GM19023 (cell line): Measurements from ENCODE around the gene AGAP1.

Experiments
- ATAC-seq: cut with Tn5 transposase; IDR thresholded peaks from one replicate; pipeline ENCODE4 v1.9.1; 2021; ENCODE audit warnings: mild to moderate bottlenecking, moderate library complexity; ENCODE audit not compliant: unreplicated experiment

The AGAP1 gene

GRCh38 chr2:235626658-235627057, 132.8 kb downstream of the AGAP1 start:
- no peak for ATAC-seq

GRCh38 chr2:235627682-235628081, 133.8 kb downstream of the AGAP1 start:
- ATAC-seq, result no peak

GRCh38 chr2:235630718-235631296, 137.0 kb downstream of the AGAP1 start:
- no peak for ATAC-seq

GRCh38 chr2:235634435-235635158, 140.8 kb downstream of the AGAP1 start:
- ATAC-seq, result no peak

GRCh38 chr2:235636546-235636945, 142.7 kb downstream of the AGAP1 start:
- ATAC-seq, result no peak

GRCh38 chr2:235637896-235638295, 144.1 kb downstream of the AGAP1 start:
- no peak for ATAC-seq

GRCh38 chr2:235638541-235639427, 144.9 kb downstream of the AGAP1 start:
- no peak for ATAC-seq

DNA sequence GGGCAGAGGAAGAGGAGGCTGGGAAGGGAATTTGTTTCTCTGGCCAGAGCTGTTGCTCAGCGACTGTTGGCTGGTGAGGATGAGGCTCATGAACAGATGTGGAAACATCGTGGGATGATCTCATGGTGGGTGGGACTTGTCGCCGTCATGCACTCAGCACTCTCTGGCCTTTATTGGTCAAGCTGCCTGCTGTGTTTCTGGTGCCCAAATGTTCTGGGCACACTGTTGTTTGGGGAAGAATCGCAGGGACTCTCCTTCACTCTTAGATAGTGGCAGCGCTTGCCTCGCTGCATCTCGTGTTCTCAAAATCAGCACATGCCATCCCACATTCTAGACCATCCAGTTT, 145.6 kb downstream of the AGAP1 start:
- no peak for ATAC-seq

DNA sequence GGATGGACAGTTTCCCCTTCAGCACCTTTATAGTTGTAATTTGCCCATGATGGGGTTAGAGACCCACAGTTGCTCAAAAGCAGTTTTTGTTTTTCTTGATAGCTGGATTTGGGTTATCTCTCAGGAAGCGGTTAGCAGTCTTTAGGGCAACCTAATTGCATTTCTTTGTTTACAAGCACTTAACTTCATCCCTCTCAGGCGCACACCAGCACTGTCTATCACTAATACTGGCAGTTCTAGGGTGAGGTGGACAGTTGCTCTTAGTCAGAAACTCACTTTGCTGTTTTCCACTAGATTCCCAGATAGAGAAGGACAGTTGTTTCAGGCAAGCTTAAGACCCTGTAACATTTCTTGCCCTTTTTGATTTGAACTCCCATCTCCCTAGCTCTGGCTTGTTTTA, 146.0 kb downstream of the AGAP1 start:
- no peak for ATAC-seq

DNA sequence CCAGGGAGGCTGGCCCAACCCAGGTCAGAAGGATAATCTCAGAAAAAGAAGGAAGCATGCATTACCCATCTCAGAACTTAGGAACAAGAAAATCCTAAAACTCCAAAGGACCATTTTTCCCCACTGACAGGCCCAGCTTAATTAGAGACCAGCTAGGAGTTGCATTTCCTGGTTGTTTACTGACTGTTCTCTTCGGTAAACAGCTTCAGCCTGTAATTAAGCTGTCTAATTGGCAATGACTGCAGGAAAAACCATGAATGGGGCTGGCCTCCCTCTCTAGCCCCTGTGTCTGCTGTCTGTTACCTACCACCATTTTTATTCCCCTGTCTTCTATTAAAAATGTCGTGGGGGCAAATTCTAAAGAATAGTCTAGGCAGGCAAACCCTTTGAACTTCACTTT, 146.5 kb downstream of the AGAP1 start:
- no peak for ATAC-seq

DNA sequence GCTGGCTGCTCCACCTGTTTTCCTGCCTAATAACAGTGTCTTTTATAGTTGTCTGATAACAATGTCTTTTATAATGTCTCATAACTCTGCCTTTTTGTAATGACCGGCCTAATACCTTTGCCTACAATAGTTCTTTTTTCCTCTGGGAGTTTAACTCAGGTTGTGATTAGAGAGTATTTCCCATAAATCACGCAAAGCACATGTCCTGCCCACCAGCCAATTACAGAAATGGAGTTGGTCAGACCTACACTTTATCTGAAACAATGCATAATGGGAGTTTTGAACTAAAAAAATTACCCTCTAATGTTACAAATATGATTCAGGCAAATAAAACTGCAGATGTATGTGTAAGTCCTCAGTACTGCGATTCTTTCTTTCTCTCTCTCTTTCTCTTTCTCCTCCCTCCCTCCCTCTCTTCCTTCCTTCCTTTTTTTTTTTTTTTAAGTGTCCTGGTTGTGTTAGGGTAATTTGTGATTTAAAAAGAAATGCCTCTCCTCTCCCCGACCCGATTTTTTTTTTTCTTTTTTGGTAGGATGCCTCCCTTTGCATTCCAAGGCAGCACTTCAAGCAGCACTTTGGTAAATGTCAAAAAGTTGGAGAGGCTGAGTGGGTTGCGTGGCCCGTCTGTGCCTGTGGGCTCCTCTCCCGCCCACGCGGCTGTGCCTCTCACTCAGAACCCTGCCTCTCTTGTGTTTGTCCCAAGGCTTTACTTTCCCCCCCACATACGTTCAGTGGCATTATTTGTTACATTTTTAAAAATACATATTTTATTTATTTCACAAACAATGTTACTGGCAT, 147.3 kb downstream of the AGAP1 start:
- no peak for ATAC-seq

DNA sequence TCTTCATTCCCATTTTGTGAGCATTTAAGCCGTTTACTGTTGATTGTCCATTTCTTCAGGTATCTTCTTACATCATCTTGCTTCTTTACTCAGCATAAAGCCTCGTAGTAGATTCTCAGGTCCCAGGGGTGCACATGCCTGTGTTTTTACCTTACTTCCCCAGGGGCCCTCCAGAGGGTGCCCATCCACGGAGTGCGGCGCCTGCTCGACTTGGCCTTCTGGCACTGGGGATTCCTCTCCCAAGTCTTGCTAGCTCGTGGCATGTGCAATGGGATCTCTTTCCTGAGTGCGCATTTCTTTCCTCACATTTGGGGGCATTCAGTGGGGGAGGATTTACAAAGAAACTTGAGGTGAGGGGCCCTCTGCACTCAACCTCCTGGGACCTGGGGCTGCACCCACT, 148.1 kb downstream of the AGAP1 start:
- no peak for ATAC-seq

DNA sequence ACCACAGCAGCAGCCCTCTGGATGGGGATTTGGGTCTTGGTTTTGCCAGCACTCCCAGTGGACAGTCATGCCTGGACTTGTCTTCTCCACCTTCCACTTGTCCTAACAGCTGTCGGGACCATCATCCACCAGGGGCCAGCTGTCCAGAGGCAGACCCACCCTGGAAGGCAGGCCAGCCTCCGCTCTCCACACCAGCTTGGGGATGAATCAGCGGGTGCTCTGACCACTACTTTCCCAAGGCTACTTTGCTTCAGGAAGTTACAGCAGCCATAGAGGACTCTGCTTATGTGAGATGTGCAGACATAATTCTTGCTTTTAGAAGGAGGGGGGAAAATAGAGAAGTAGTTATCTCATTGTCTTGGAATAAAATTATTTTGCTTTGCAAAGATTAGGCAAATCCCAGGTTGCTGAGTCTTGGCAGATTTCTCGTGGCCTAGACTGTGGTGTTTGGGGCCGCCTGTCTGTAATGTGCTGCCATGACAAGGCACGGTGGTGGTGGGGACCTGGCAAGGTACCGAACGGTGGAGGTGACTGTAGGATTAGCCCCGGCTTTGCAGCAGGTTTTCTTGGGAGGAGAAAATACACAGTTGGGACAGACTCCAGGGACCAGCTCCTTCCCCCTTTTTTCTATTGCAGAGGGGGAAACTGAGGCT, 148.7 kb downstream of the AGAP1 start:
- ATAC-seq, result no peak

GRCh38 chr2:235643680-235644511, 150.1 kb downstream of the AGAP1 start:
- no peak for ATAC-seq

DNA sequence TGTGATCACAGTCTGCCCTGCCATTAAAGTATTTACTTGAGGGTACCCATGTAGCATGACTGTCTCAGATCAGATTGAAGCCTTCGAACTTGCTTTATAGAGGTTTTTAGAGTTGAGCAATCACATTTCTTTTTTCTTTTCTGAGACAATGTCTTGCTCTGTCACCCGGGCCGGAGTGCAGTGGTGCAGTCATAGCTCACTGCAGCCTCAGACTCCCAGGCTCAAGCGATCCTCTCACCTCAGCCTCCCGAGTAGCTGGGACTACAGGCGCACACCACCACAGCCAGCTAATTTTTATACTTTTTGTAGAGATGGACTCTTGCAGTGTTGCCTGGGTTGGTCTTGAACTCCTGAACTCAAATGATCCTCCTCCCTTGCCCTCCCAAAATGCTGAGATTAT, 153.4 kb downstream of the AGAP1 start:
- ATAC-seq, result no peak

GRCh38 chr2:235647877-235648276, 154.0 kb downstream of the AGAP1 start:
- no peak for ATAC-seq

- no peak for ATAC-seq
Measured at GRCh38 chr2:235649418-235649817, 155.6 kb downstream of the AGAP1 start.

DNA sequence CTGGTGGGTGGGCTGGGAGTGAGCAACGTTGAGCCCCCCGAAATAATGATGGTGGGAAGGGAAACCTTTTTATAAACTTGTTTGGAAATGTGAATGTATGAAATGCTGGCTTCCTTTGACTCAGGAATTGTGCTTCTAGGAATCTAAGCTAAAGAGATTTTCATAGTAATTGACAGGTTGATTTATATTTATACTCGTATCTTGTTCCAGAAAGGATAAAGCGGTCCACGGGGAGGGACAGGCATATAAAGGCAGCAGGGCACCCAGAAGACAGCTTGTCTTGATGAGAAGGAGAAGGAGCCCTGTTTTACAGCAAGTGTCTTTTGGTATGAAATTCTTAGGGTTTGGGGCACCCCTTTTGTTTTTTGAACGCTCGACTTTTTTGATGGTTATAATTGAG, 157.8 kb downstream of the AGAP1 start:
- no peak for ATAC-seq

DNA sequence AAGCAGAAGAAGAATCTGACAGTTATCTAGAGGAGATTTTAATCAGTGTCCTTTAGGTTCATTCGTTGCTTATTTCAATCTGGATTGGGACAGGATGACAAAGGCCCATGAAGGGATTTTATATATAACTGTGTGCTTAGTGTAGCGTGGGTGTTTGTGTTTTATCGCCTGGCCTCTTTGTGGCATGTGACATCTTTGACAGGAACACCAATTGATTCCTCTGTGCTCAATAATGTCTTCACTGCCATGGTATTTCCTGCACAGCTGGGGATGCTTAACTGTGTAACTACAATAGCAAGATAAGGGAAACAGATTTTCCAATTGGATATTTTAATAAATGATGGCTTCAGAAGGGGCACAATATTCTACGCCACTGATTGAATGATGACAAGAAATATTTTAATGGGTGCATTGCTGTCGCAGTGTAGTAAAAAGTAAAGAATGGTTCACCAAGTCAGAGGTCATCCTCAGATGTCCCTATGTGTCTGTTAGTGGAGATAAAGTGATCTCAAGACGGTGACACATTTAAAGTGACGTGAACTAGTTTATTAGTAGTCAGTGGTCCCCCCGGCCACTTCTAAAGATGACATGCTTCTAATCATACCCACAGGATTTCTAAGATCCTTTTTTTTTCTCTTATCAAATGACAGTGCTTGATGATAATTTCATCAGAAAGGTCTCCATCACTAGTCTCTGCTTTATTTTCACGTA, 160.4 kb downstream of the AGAP1 start:
- ATAC-seq, result no peak
